Neural cell (in vitro differentiated cells): ENCODE results near the gene PBX3.

ENCODE experiments used
- EZH2 ChIP-seq: fragments of 200-600, 300-800 bp; shearing (Covaris generic), sonication (generic); IDR thresholded peaks from 2 replicates; pipeline ENCODE4 v1.6.1; 2014; ENCODE audit warnings: antibody characterized with exemption, low read length, borderline replicate concordance, mild to moderate bottlenecking; ENCODE audit not compliant: insufficient read depth, poor library complexity, severe bottlenecking
- POLR2AphosphoS5 ChIP-seq: IDR thresholded peaks from 2 replicates; pipeline ENCODE4 v1.6.1; 2012

- TF ChIP-seq POLR2AphosphoS5, result no peak
- no peak for TF ChIP-seq EZH2
Measured at GRCh38 chr9:125959951-125960619, 212.9 kb downstream of the PBX3 start.
